ENCODE data around the gene BCR.
"Not testable (repeated sequence)": the region's sequence is repeated elsewhere in the genome, so short reads cannot be mapped to it uniquely, and the experiment has no call there.

BCR gene

GRCh38 chr22:23289851-23290724, 109.8 kb downstream of the BCR start:
- DNase-seq (ENCODE audit: low read depth, low spot score), result peak; percentile 50
- H3K4me3 ChIP-seq (ENCODE audit: low read length), result no peak overlapping the region

- no peak for DNase-seq (ENCODE audit: low read depth, low spot score)
- H3K4me3 ChIP-seq (ENCODE audit: low read length), result no peak overlapping the region
Observed at GRCh38 chr22:23291806-23292452, 111.6 kb downstream of the BCR start.

- no peak for DNase-seq (ENCODE audit: low read depth, low spot score)
- H3K4me3 ChIP-seq (ENCODE audit: low read length), result no peak overlapping the region
Observed at GRCh38 chr22:23292453-23293350, 112.4 kb downstream of the BCR start.

GRCh38 chr22:23293720-23294119, 113.4 kb downstream of the BCR start:
- no peak overlapping the region for H3K4me3 ChIP-seq (ENCODE audit: low read length)
- DNase-seq (ENCODE audit: low read depth, low spot score), result no peak

GRCh38 chr22:23294221-23294620, 113.9 kb downstream of the BCR start:
- DNase-seq (ENCODE audit: low read depth, low spot score), result no peak
- no peak overlapping the region for H3K4me3 ChIP-seq (ENCODE audit: low read length)

GRCh38 chr22:23300476-23300875, 120.2 kb downstream of the BCR start:
- no peak overlapping the region for H3K4me3 ChIP-seq (ENCODE audit: low read length)
- no peak for DNase-seq (ENCODE audit: low read depth, low spot score)

- no peak for DNase-seq (ENCODE audit: low read depth, low spot score)
- H3K4me3 ChIP-seq (ENCODE audit: low read length), result no peak overlapping the region
Observed at GRCh38 chr22:23301591-23301990, 121.3 kb downstream of the BCR start.

- H3K4me3 ChIP-seq (ENCODE audit: low read length), result no peak overlapping the region
- DNase-seq (ENCODE audit: low read depth, low spot score), result no peak
Observed at GRCh38 chr22:23302171-23303002, 122.1 kb downstream of the BCR start.

GRCh38 chr22:23305321-23305910, 125.1 kb downstream of the BCR start:
- H3K4me3 ChIP-seq (ENCODE audit: low read length), result no peak overlapping the region
- DNase-seq (ENCODE audit: low read depth, low spot score), result no peak

GRCh38 chr22:23305922-23306374, 125.6 kb downstream of the BCR start:
- DNase-seq (ENCODE audit: low read depth, low spot score), result no peak

GRCh38 chr22:23306438-23306921, 126.2 kb downstream of the BCR start:
- H3K4me3 ChIP-seq (ENCODE audit: low read length), result no peak overlapping the region

More at GRCh38 chr22:23305922-23306374, 125.6 kb downstream of the BCR start:
- H3K4me3 ChIP-seq (ENCODE audit: low read length), result no peak overlapping the region

GRCh38 chr22:23306926-23307325, 126.6 kb downstream of the BCR start:
- no peak for DNase-seq (ENCODE audit: low read depth, low spot score)
- H3K4me3 ChIP-seq (ENCODE audit: low read length), result no peak overlapping the region

More at GRCh38 chr22:23306438-23306921, 126.2 kb downstream of the BCR start:
- no peak for DNase-seq (ENCODE audit: low read depth, low spot score)

- not testable (repeated sequence) for DNase-seq (ENCODE audit: low read depth, low spot score); H3K4me3 ChIP-seq (ENCODE audit: low read length)
Observed at GRCh38 chr22:23307511-23307910, 127.2 kb downstream of the BCR start.

GRCh38 chr22:23309261-23309660, 129.0 kb downstream of the BCR start:
- not testable (repeated sequence) for DNase-seq (ENCODE audit: low read depth, low spot score); H3K4me3 ChIP-seq (ENCODE audit: low read length)

GRCh38 chr22:23310443-23311097, 130.3 kb downstream of the BCR start:
- DNase-seq (ENCODE audit: low read depth, low spot score), result not testable (repeated sequence)

GRCh38 chr22:23311635-23312420, 131.5 kb downstream of the BCR start:
- H3K4me3 ChIP-seq (ENCODE audit: low read length); DNase-seq (ENCODE audit: low read depth, low spot score): not testable (repeated sequence)

More at GRCh38 chr22:23310443-23311097, 130.3 kb downstream of the BCR start:
- not testable (repeated sequence) for H3K4me3 ChIP-seq (ENCODE audit: low read length)

All from Jurkat, Clone E6-1 (cell line).